Omental fat pad (tissue), 4 donors: Measurements from ENCODE around the gene SH2D1A. TPM values are rescaled to one million over a fixed set of nuclear protein-coding genes. Genes with fewer than 3 reads are reported as not detected.
"Not testable (repeated sequence)": the region's sequence is repeated elsewhere in the genome, so short reads cannot be mapped to it uniquely, and the experiment has no call there.

ENCODE experiments used
- ATAC-seq: fragments of 150-250 bp; one replicate; pipeline ENCODE4 v1.9.1; 2016; ENCODE audit warnings: mild to moderate bottlenecking, moderate library complexity; ENCODE audit not compliant: low FRiP score
- DNase-seq: peaks from one replicate; pipeline ENCODE4 v3.0.0-alpha.2; 2019; ENCODE audit warnings: low spot score
- total RNA-seq, 4 donors: library from RNA; depleted of rRNA; stranded (reverse); fragments of >200 nt; gene quantifications; one replicate each; pipeline ENCODE4 v1.1.0, GENCODE V29; 2016
- TF ChIP-seq, protein P1 (sequence below), 3 donors: fragments of 450-650 bp; IDR thresholded peaks; one replicate each; pipeline ENCODE4 v1.5.1; 2016 to 2017; ENCODE audit warnings: antibody characterized with exemption in 3 of 3, mild to moderate bottlenecking in 3 of 3, moderate library complexity in 2 of 3

SH2D1A gene
- 1 to 10 TPM in 3 of 4 donors, under 1 TPM in 1; 0.93 to 4.9 (median 2.8) TPM for total RNA-seq

DNA sequence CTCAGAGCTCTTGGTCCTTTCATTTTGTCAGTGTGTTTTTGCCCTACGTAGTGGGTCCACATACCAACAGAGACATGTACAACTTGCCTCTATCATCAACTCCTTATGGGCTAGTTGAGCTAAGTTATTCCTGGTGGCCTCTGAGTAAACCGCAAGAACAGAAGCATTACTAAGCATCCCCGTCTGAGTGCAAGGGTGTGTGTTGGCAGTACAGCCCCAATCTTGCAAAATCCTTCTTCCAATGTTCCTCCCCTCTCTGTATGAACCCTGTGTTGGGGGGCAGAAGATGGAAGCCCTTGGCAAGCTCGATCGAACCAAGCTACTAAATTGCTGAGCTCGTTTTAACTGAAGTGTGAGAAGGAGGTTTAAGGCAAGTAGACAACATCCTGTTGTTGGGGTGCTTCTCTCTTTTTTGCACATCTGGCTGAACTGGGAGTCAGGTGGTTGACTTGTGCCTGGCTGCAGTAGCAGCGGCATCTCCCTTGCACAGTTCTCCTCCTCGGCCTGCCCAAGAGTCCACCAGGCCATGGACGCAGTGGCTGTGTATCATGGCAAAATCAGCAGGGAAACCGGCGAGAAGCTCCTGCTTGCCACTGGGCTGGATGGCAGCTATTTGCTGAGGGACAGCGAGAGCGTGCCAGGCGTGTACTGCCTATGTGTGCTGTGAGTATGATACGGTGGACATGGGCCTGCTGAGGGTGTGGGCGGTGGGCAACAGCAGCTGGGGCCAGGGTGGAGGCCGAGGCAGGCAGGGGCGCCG lies at the start of gene SH2D1A:
SH2D1A (plus strand) TSS at position 447 of the 760 bp plus-strand sequence; CDS start at position 527, 80 bp downstream.
- DNase-seq (no peak), ATAC-seq (no peak)
- TF ChIP-seq, protein P1, sequence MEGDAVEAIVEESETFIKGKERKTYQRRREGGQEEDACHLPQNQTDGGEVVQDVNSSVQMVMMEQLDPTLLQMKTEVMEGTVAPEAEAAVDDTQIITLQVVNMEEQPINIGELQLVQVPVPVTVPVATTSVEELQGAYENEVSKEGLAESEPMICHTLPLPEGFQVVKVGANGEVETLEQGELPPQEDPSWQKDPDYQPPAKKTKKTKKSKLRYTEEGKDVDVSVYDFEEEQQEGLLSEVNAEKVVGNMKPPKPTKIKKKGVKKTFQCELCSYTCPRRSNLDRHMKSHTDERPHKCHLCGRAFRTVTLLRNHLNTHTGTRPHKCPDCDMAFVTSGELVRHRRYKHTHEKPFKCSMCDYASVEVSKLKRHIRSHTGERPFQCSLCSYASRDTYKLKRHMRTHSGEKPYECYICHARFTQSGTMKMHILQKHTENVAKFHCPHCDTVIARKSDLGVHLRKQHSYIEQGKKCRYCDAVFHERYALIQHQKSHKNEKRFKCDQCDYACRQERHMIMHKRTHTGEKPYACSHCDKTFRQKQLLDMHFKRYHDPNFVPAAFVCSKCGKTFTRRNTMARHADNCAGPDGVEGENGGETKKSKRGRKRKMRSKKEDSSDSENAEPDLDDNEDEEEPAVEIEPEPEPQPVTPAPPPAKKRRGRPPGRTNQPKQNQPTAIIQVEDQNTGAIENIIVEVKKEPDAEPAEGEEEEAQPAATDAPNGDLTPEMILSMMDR (IDR thresholded peaks at IDR 0.05): no peak

GRCh38 chrX:124299323-124299722 lies 47.0 kb upstream of the SH2D1A start:
- ATAC-seq, DNase-seq: not testable (repeated sequence)

DNA sequence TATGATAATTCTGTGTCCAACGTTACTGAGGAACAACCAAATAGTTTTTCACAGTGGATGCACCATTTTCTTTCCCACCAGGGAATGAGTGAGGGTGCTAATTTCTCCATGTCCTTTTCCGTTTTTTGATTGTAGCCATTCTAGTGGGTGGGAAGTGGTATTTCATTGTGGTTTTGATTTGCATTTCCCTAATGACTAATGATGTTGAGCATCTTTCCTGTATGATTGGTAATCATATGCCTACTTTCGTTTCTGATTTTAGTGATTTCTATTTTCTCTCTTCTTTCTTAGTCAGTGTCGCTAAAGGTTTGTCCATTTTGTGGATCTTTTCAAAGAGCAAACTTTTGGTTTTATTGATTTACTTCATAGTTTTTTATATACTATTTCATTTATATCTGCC lies 46.0 kb upstream of the SH2D1A start:
- DNase-seq (no peak), ATAC-seq (no peak)
- TF ChIP-seq, protein P1 (IDR thresholded peaks at IDR 0.05): no peak

GRCh38 chrX:124307253-124307907 lies 39.0 kb upstream of the SH2D1A start:
- DNase-seq: no peak
- TF ChIP-seq, protein P1 (IDR thresholded peaks at IDR 0.05): no peak
- no peak for ATAC-seq

DNA sequence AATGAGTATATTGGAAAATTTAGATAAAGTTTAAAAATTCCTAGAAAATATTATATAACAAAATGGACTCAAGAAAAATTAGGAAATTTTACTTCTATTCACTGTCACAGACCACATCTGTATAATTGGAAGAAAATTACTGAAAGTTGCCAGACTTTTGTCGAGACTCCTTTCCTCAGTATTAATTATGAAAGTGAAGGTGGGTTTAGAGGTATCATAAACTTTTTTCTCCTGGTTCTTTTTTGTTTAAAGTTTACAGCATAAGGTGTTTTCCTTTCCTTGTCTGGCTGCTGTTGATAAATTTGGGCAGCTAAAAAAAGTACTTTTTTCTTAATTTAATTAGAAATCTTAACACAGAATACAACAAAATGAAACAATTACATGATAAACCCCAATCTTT lies 20.6 kb upstream of the SH2D1A start:
- ATAC-seq (no peak), DNase-seq (no peak)
- TF ChIP-seq, protein P1 (IDR thresholded peaks at IDR 0.05): no peak

- ATAC-seq: no peak
- TF ChIP-seq, protein P1 (IDR thresholded peaks at IDR 0.05): no peak
- DNase-seq: no peak
Measured at GRCh38 chrX:124328765-124329164, 17.6 kb upstream of the SH2D1A start.

DNA sequence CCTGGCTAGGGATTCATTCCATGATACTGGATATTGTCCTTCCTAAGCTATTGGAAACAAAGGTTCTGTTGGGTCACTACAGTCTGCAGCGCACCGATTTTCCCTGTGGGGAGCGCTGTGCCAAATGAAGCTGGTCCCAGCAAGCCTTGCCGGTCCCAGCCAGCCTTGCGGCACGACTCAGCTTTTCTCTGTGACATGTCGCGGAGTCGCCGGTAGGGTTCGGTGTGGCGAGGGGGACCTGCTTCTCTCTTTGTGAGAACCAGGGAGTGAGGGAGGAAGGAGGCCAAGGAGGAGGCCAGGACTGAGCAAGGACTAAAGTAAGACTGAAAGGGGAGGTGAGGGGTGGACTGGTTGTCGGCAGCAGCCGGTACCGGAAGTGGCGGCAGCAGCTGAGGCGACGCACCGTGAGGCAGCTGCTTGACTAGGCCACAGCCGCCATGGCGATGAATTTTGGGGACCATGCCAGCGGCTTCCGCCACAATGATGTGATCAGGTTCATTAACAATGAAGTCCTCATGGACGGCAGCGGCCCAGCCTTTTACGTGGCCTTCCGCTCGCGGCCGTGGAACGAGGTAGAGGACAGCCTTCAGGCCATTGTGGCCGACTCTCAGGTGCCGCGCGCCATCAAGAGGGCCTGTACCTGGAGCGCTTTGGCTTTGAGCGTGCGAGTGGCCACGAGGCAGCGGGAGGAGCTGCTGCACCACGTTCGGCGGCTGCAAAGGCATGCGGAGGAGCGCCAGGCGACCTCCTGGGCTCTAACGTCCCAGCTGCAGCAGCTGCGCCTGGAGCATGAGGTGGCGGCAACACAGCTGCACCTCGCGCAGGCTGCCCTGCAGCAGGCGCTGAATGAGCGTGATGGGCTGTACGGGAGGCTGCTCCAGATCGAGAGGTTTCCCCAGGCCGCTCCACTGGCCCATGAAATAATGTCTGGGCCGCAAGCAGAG lies 13.6 kb upstream of the SH2D1A start, which contains the start of gene TEX13D:
TEX13D (plus strand) TSS at position 180 of the 944 bp plus-strand sequence; CDS start at position 438, 258 bp downstream.
- ATAC-seq (no peak), DNase-seq (no peak)
- TF ChIP-seq, protein P1 (IDR thresholded peaks at IDR 0.05): no peak
